Keratinocyte (primary cell): ENCODE data around the gene VPS52. TPM values are rescaled to one million over a fixed set of nuclear protein-coding genes. Genes with fewer than 3 reads are reported as not detected.

Experiments used
- DNase-seq: peaks from one replicate; pipeline ENCODE4 v3.0.0-alpha.2; 2011; ENCODE audit warnings: low read depth, missing footprints, low spot score
- FAIRE-seq: peaks from 2 replicates; lab custom pipeline; 2011; peaks lifted over from hg19 to GRCh38; lab: Jason Lieb, UNC
- H2AFZ ChIP-seq: 2 replicates; pipeline ENCODE4 v1.6.0; 2012; ENCODE audit warnings: low read length, control low read depth, inconsistent platforms; ENCODE audit not compliant: control insufficient read depth
- H3K27ac ChIP-seq: 2 replicates; pipeline ENCODE4 v1.5.1; 2011; ENCODE audit warnings: low read length; ENCODE audit not compliant: control insufficient read depth, insufficient read depth
- H3K27me3 ChIP-seq: 3 replicates; pipeline ENCODE4 v1.6.0; 2011; ENCODE audit warnings: low read length; ENCODE audit not compliant: control insufficient read depth, insufficient read depth; ENCODE audit errors: extremely low read depth
- H3K36me3 ChIP-seq, 2 experiments: 2 replicates in 1 of 2; 3 replicates in 1 of 2; pipeline ENCODE4 v1.5.1; 2011; ENCODE audit warnings: low read length in 2 of 2, mild to moderate bottlenecking in 1 of 2; ENCODE audit not compliant: control insufficient read depth in 2 of 2, insufficient read depth in 2 of 2; ENCODE audit errors: extremely low read depth in 1 of 2
- H3K4me1 ChIP-seq: 3 replicates; pipeline ENCODE4 v1.5.1; 2011; ENCODE audit warnings: low read length; ENCODE audit not compliant: control insufficient read depth, insufficient read depth; ENCODE audit errors: extremely low read depth
- H3K4me2 ChIP-seq: 3 replicates; pipeline ENCODE4 v1.6.0; 2011; ENCODE audit warnings: low read depth, low read length; ENCODE audit not compliant: control insufficient read depth, insufficient read depth; ENCODE audit errors: extremely low read depth
- H3K4me3 ChIP-seq, 3 experiments: fragments of 200-600 bp in 1 of 3; sonication (generic) in 1 of 3; 2 replicates in 2 of 3; 3 replicates in 1 of 3; pipeline ENCODE4 v1.5.1; 2011 to 2016; ENCODE audit warnings: low read length in 3 of 3, mild to moderate bottlenecking in 3 of 3, control low read depth in 2 of 3, inconsistent platforms in 1 of 3, low read depth in 1 of 3, mixed read lengths in 1 of 3, mixed run types in 1 of 3, moderate library complexity in 1 of 3; ENCODE audit not compliant: control insufficient read depth in 2 of 3, insufficient read depth in 2 of 3; ENCODE audit errors: extremely low read depth in 1 of 3
- H3K79me2 ChIP-seq: 2 replicates; pipeline ENCODE4 v1.6.0; 2012; ENCODE audit warnings: low read length; ENCODE audit not compliant: control insufficient read depth, insufficient read depth
- H3K9ac ChIP-seq: 3 replicates; pipeline ENCODE4 v1.6.0; 2011; ENCODE audit warnings: low read length; ENCODE audit not compliant: control insufficient read depth, insufficient read depth; ENCODE audit errors: extremely low read depth
- H3K9me1 ChIP-seq: 3 replicates; pipeline ENCODE4 v1.6.0; 2011; ENCODE audit warnings: low read length; ENCODE audit not compliant: control insufficient read depth, insufficient read depth; ENCODE audit errors: extremely low read depth
- H3K9me3 ChIP-seq: 2 replicates; pipeline ENCODE4 v1.5.1; 2012; ENCODE audit warnings: low read depth, low read length; ENCODE audit not compliant: control insufficient read depth
- H4K20me1 ChIP-seq: 3 replicates; pipeline ENCODE4 v1.6.0; 2011; ENCODE audit warnings: low read length; ENCODE audit not compliant: control insufficient read depth, insufficient read depth; ENCODE audit errors: extremely low read depth
- EZH2 ChIP-seq: IDR thresholded peaks from one replicate; pipeline ENCODE4 v1.6.1; 2012; ENCODE audit warnings: inconsistent platforms, mild to moderate bottlenecking, low read length, moderate library complexity
- dilution Hi-C: fragments of 300-500 bp; cut with MboI; formaldehyde crosslinking; loops from one replicate; pipeline ENCODE4 v1.7.0; 2020; ENCODE audit warnings: low sequenced_read_pairs; ENCODE audit not compliant: extremely low pct_ligation_motif_present
- polyA plus RNA-seq, 5 experiments: library from polyadenylated mRNA; depleted of rRNA in 3 of 5; stranded (reverse) in 3 of 5; stranded (forward) in 1 of 5; unstranded in 1 of 5; fragments of >200 nt; gene quantifications; 1 replicate in 1 of 5; 2 replicates in 3 of 5; 3 replicates in 1 of 5; pipeline versions ENCODE4 v1.2.1 to v1.2.3, GENCODE V29; 2011 to 2012; ENCODE audit warnings: missing spikeins in 2 of 5, low read depth in 1 of 5, low replicate concordance in 1 of 5
- TF ChIP-seq, protein P1 (sequence below), 3 experiments: IDR thresholded peaks in 1 of 3; conservative IDR thresholded peaks in 1 of 3; optimal IDR thresholded peaks in 1 of 3; 2 replicates in 2 of 3; 3 replicates in 1 of 3; pipeline versions ENCODE3 to v1.5.1; 2011; ENCODE audit warnings: low read length in 3 of 3, mild to moderate bottlenecking in 3 of 3, moderate library complexity in 2 of 3, control low read depth in 1 of 3, inconsistent platforms in 1 of 3; ENCODE audit not compliant: insufficient read depth in 2 of 3; ENCODE audit errors: extremely low read depth in 1 of 3

The VPS52 gene
- polyA plus RNA-seq, 1 donor (not counting 4 experiments of a cell fraction or from before 2014, with no cell fraction given) = 36.2 TPM

GRCh38 chr6:33273924-33274902, 2.5 kb upstream of the VPS52 start:
- H3K27ac ChIP-seq = peak overlapping the region; percentile 99
- TF ChIP-seq, protein P1, sequence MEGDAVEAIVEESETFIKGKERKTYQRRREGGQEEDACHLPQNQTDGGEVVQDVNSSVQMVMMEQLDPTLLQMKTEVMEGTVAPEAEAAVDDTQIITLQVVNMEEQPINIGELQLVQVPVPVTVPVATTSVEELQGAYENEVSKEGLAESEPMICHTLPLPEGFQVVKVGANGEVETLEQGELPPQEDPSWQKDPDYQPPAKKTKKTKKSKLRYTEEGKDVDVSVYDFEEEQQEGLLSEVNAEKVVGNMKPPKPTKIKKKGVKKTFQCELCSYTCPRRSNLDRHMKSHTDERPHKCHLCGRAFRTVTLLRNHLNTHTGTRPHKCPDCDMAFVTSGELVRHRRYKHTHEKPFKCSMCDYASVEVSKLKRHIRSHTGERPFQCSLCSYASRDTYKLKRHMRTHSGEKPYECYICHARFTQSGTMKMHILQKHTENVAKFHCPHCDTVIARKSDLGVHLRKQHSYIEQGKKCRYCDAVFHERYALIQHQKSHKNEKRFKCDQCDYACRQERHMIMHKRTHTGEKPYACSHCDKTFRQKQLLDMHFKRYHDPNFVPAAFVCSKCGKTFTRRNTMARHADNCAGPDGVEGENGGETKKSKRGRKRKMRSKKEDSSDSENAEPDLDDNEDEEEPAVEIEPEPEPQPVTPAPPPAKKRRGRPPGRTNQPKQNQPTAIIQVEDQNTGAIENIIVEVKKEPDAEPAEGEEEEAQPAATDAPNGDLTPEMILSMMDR (optimal IDR thresholded peaks at IDR 0.05 in 1 of 3, IDR thresholded peaks at IDR 0.05 in 1 of 3, conservative IDR thresholded peaks at IDR 0.05 in 1 of 3; ENCODE audit: extremely low read depth in 1 of 3, insufficient read depth in 2 of 3, low read length in 3 of 3) = no peak
- no peak for TF ChIP-seq EZH2
- H2AFZ ChIP-seq = no peak overlapping the region
- no peaks in the 10 kb centered on the region for H3K27me3 ChIP-seq
- H3K36me3 ChIP-seq = peaks cover 21 to 52% of the 10 kb centered on the region in 2 experiments
- peaks cover 34% of the 10 kb centered on the region for H4K20me1 ChIP-seq
- DNase-seq = no peak
- H3K4me1 ChIP-seq = peaks cover 35% of the 10 kb centered on the region
- peak overlapping the region; percentile 98 for H3K9ac ChIP-seq
- FAIRE-seq = no peak
- H3K4me2 ChIP-seq = peak overlapping the region; percentile 93
- H3K4me3 ChIP-seq = peak overlapping the region; percentile 76 to 100 (median 96)
- H3K9me3 ChIP-seq = no peaks in the 10 kb centered on the region
- dilution Hi-C loops = no loop called here
- peaks cover 2% of the 10 kb centered on the region for H3K9me1 ChIP-seq
- peaks cover 54% of the 10 kb centered on the region for H3K79me2 ChIP-seq

GRCh38 chr6:33273129-33273923, 1.6 kb upstream of the VPS52 start:
- Histone ChIP-seq H3K9me3 (no peaks in the 10 kb centered on the region), H3K4me3 (peak overlapping the region; percentile 76 to 100 (median 96)), H3K36me3 (peaks cover 23 to 53% of the 10 kb centered on the region in 2 experiments), H2AFZ (no peak overlapping the region), H3K9ac (peak overlapping the region; percentile 98), H3K4me2 (peak overlapping the region; percentile 93), H3K79me2 (peaks cover 54% of the 10 kb centered on the region), H3K4me1 (peaks cover 35% of the 10 kb centered on the region), H3K27me3 (no peaks in the 10 kb centered on the region), H3K9me1 (peaks cover 2% of the 10 kb centered on the region), H4K20me1 (peaks cover 34% of the 10 kb centered on the region), H3K27ac (peak overlapping the region; percentile 99)
- FAIRE-seq (no peak), DNase-seq (no peak)
- dilution Hi-C loops = no loop called here
- TF ChIP-seq, protein P1 (optimal IDR thresholded peaks at IDR 0.05 in 1 of 3, IDR thresholded peaks at IDR 0.05 in 1 of 3, conservative IDR thresholded peaks at IDR 0.05 in 1 of 3; ENCODE audit: extremely low read depth in 1 of 3, insufficient read depth in 2 of 3, low read length in 3 of 3) = no peak
- no peak for TF ChIP-seq EZH2
